Keratinocyte (primary cell): ENCODE measurements around the gene OR6J1. TPM values are rescaled to one million over a fixed set of nuclear protein-coding genes. Genes with fewer than 3 reads are reported as not detected.

ENCODE experiments used
- DNase-seq: peaks from one replicate; pipeline ENCODE4 v3.0.0-alpha.2; 2011; ENCODE audit warnings: low read depth, missing footprints, low spot score
- FAIRE-seq: peaks from 2 replicates; lab custom pipeline; 2011; peaks lifted over from hg19 to GRCh38; lab: Jason Lieb, UNC
- H2AFZ ChIP-seq: 2 replicates; pipeline ENCODE4 v1.6.0; 2012; ENCODE audit warnings: low read length, control low read depth, inconsistent platforms; ENCODE audit not compliant: control insufficient read depth
- H3K27ac ChIP-seq: 2 replicates; pipeline ENCODE4 v1.5.1; 2011; ENCODE audit warnings: low read length; ENCODE audit not compliant: control insufficient read depth, insufficient read depth
- H3K27me3 ChIP-seq: 3 replicates; pipeline ENCODE4 v1.6.0; 2011; ENCODE audit warnings: low read length; ENCODE audit not compliant: control insufficient read depth, insufficient read depth; ENCODE audit errors: extremely low read depth
- H3K36me3 ChIP-seq, 2 experiments: 2 replicates in 1 of 2; 3 replicates in 1 of 2; pipeline ENCODE4 v1.5.1; 2011; ENCODE audit warnings: low read length in 2 of 2, mild to moderate bottlenecking in 1 of 2; ENCODE audit not compliant: control insufficient read depth in 2 of 2, insufficient read depth in 2 of 2; ENCODE audit errors: extremely low read depth in 1 of 2
- H3K4me1 ChIP-seq: 3 replicates; pipeline ENCODE4 v1.5.1; 2011; ENCODE audit warnings: low read length; ENCODE audit not compliant: control insufficient read depth, insufficient read depth; ENCODE audit errors: extremely low read depth
- H3K4me2 ChIP-seq: 3 replicates; pipeline ENCODE4 v1.6.0; 2011; ENCODE audit warnings: low read depth, low read length; ENCODE audit not compliant: control insufficient read depth, insufficient read depth; ENCODE audit errors: extremely low read depth
- H3K4me3 ChIP-seq, 3 experiments: fragments of 200-600 bp in 1 of 3; sonication (generic) in 1 of 3; 2 replicates in 2 of 3; 3 replicates in 1 of 3; pipeline ENCODE4 v1.5.1; 2011 to 2016; ENCODE audit warnings: low read length in 3 of 3, mild to moderate bottlenecking in 3 of 3, control low read depth in 2 of 3, inconsistent platforms in 1 of 3, low read depth in 1 of 3, mixed read lengths in 1 of 3, mixed run types in 1 of 3, moderate library complexity in 1 of 3; ENCODE audit not compliant: control insufficient read depth in 2 of 3, insufficient read depth in 2 of 3; ENCODE audit errors: extremely low read depth in 1 of 3
- H3K79me2 ChIP-seq: 2 replicates; pipeline ENCODE4 v1.6.0; 2012; ENCODE audit warnings: low read length; ENCODE audit not compliant: control insufficient read depth, insufficient read depth
- H3K9ac ChIP-seq: 3 replicates; pipeline ENCODE4 v1.6.0; 2011; ENCODE audit warnings: low read length; ENCODE audit not compliant: control insufficient read depth, insufficient read depth; ENCODE audit errors: extremely low read depth
- H3K9me1 ChIP-seq: 3 replicates; pipeline ENCODE4 v1.6.0; 2011; ENCODE audit warnings: low read length; ENCODE audit not compliant: control insufficient read depth, insufficient read depth; ENCODE audit errors: extremely low read depth
- H3K9me3 ChIP-seq: 2 replicates; pipeline ENCODE4 v1.5.1; 2012; ENCODE audit warnings: low read depth, low read length; ENCODE audit not compliant: control insufficient read depth
- H4K20me1 ChIP-seq: 3 replicates; pipeline ENCODE4 v1.6.0; 2011; ENCODE audit warnings: low read length; ENCODE audit not compliant: control insufficient read depth, insufficient read depth; ENCODE audit errors: extremely low read depth
- EZH2 ChIP-seq: IDR thresholded peaks from one replicate; pipeline ENCODE4 v1.6.1; 2012; ENCODE audit warnings: inconsistent platforms, mild to moderate bottlenecking, low read length, moderate library complexity
- dilution Hi-C: fragments of 300-500 bp; cut with MboI; formaldehyde crosslinking; loops from one replicate; pipeline ENCODE4 v1.7.0; 2020; ENCODE audit warnings: low sequenced_read_pairs; ENCODE audit not compliant: extremely low pct_ligation_motif_present
- polyA plus RNA-seq, 5 experiments: library from polyadenylated mRNA; depleted of rRNA in 3 of 5; stranded (reverse) in 3 of 5; stranded (forward) in 1 of 5; unstranded in 1 of 5; fragments of >200 nt; gene quantifications; 1 replicate in 1 of 5; 2 replicates in 3 of 5; 3 replicates in 1 of 5; pipeline versions ENCODE4 v1.2.1 to v1.2.3, GENCODE V29; 2011 to 2012; ENCODE audit warnings: missing spikeins in 2 of 5, low read depth in 1 of 5, low replicate concordance in 1 of 5
- TF ChIP-seq, protein P1 (sequence below), 3 experiments: IDR thresholded peaks in 1 of 3; conservative IDR thresholded peaks in 1 of 3; optimal IDR thresholded peaks in 1 of 3; 2 replicates in 2 of 3; 3 replicates in 1 of 3; pipeline versions ENCODE3 to v1.5.1; 2011; ENCODE audit warnings: low read length in 3 of 3, mild to moderate bottlenecking in 3 of 3, moderate library complexity in 2 of 3, control low read depth in 1 of 3, inconsistent platforms in 1 of 3; ENCODE audit not compliant: insufficient read depth in 2 of 3; ENCODE audit errors: extremely low read depth in 1 of 3

OR6J1 gene
- polyA plus RNA-seq, 1 donor (not counting 4 experiments of a cell fraction or from before 2014, with no cell fraction given): not detected

DNA sequence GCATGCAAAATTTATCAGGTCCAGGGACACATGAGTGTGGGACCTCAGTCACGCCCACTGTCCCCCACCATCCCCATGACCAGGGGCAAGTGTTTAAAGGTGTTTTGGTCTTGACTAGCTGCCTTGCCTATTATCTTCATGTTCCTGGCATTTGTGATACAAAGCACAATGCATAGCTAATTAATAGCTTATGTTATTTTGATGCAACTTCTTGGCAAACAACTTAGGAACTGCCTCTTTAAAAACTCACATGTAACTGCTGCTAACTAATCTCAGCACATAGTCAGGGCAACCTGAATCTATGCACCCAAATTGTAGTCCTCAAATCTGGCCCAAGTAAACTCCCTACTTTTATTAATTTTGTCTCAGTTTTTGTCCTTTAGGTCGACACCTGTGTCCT lies 7.4 kb upstream of the OR6J1 start:
- no peak overlapping the region for H3K9ac ChIP-seq
- no peaks in the 10 kb centered on the region for H4K20me1 ChIP-seq
- DNase-seq: no peak
- no peak overlapping the region for H3K4me2 ChIP-seq
- peaks cover 28% of the 10 kb centered on the region for H3K4me1 ChIP-seq
- H3K4me3 ChIP-seq: no peak overlapping the region
- dilution Hi-C loops: no loop called here
- H3K27me3 ChIP-seq: peaks cover 3% of the 10 kb centered on the region
- H2AFZ ChIP-seq: no peak overlapping the region
- H3K36me3 ChIP-seq: no peaks in the 10 kb centered on the region
- TF ChIP-seq, protein P1, sequence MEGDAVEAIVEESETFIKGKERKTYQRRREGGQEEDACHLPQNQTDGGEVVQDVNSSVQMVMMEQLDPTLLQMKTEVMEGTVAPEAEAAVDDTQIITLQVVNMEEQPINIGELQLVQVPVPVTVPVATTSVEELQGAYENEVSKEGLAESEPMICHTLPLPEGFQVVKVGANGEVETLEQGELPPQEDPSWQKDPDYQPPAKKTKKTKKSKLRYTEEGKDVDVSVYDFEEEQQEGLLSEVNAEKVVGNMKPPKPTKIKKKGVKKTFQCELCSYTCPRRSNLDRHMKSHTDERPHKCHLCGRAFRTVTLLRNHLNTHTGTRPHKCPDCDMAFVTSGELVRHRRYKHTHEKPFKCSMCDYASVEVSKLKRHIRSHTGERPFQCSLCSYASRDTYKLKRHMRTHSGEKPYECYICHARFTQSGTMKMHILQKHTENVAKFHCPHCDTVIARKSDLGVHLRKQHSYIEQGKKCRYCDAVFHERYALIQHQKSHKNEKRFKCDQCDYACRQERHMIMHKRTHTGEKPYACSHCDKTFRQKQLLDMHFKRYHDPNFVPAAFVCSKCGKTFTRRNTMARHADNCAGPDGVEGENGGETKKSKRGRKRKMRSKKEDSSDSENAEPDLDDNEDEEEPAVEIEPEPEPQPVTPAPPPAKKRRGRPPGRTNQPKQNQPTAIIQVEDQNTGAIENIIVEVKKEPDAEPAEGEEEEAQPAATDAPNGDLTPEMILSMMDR (optimal IDR thresholded peaks at IDR 0.05 in 1 of 3, IDR thresholded peaks at IDR 0.05 in 1 of 3, conservative IDR thresholded peaks at IDR 0.05 in 1 of 3; ENCODE audit: extremely low read depth in 1 of 3, insufficient read depth in 2 of 3, low read length in 3 of 3): no peak
- TF ChIP-seq EZH2: no peak
- no peak for FAIRE-seq
- no peaks in the 10 kb centered on the region for H3K79me2 ChIP-seq
- no peaks in the 10 kb centered on the region for H3K9me1 ChIP-seq
- H3K27ac ChIP-seq: no peak overlapping the region
- no peaks in the 10 kb centered on the region for H3K9me3 ChIP-seq

DNA sequence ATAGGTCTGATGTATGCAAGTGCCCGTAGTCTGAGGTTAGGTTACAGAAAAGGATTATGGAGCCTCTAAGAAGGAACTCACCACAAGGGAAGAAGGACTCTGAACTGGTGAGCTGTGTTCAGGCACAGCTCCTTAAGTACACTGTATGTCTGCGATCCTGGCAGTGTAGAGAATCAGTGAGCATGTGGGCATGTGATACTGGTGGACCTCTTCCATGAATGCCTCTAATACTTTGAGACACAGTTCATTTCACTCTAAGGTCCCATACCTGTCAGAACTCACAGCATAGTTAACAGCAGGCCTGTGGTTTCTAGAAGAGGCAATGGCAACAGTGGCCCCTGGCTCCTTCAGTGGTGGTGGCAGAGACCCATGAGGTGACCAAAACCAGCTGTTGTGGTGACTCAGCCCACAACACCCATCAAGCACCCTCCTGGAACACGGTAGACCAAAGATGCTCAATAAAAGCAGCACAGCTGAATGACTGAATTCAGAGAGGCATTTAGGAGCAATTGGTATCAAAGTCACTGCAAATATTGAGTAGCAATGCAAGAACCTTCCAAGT lies 6.9 kb upstream of the OR6J1 start:
- no peaks in the 10 kb centered on the region for H3K9me1 ChIP-seq
- H3K4me3 ChIP-seq: no peak overlapping the region
- dilution Hi-C loops: no loop called here
- TF ChIP-seq EZH2: no peak
- TF ChIP-seq, protein P1 (optimal IDR thresholded peaks at IDR 0.05 in 1 of 3, IDR thresholded peaks at IDR 0.05 in 1 of 3, conservative IDR thresholded peaks at IDR 0.05 in 1 of 3; ENCODE audit: extremely low read depth in 1 of 3, insufficient read depth in 2 of 3, low read length in 3 of 3): no peak
- H3K9me3 ChIP-seq: no peaks in the 10 kb centered on the region
- H3K9ac ChIP-seq: no peak overlapping the region
- no peaks in the 10 kb centered on the region for H3K36me3 ChIP-seq
- H3K27ac ChIP-seq: no peak overlapping the region
- DNase-seq (no peak), FAIRE-seq (no peak)
- H4K20me1 ChIP-seq: no peaks in the 10 kb centered on the region
- H2AFZ ChIP-seq: no peak overlapping the region
- H3K4me1 ChIP-seq: peaks cover 32% of the 10 kb centered on the region
- H3K4me2 ChIP-seq: no peak overlapping the region
- H3K79me2 ChIP-seq: no peaks in the 10 kb centered on the region
- H3K27me3 ChIP-seq: peaks cover 3% of the 10 kb centered on the region
